ENCODE measurements around the gene PEAR1. TPM values are rescaled to one million over a fixed set of nuclear protein-coding genes. Genes with fewer than 3 reads are reported as not detected.
A peak's percentile ranks its signal among the peaks of the same experiment; 100 is the strongest.

The PEAR1 gene
- total RNA-seq, 2 donors from 2014 or later, result 2.0 to 2.9 TPM

DNA sequence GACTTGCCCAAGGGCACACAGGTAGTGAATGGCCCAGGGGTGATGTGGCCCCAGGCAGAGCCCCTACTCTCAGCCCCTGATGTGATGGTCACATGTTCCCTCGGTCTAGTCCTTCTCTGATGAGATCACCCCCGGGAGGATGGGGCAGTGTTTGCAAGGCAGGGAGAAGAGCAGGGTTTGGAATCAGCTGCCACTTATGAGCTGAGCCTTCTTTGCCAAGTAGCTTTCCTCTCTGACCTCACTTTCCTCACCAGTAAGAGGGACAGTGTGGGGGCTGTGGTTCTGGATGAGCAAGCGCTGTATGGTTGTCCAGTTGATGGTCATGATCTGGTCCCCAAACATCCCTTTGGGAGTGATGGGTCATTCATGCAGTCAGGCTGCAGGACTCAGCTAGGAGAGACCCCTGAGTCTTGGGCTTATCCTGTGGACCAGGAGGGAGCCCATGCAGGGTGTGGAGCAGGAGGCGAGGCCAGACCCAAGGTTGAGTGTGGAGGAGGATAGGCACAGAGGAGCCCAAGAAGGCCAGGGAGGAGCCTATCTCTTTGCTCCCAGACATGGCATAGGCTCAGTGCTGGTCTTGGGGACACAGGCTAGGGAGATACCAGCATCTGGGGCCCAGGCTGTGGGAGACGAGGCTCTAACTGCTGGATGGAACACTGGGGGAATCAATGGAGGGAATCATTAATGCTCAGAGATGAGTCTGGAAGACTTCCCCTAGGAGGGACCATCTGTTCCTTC is 15.9 kb upstream of the PEAR1 start:
- no peak for ATAC-seq
- intact Hi-C loops (cut with DNase I, micrococcal nuclease), result no loop called here
- no peak for DNase-seq

DNA sequence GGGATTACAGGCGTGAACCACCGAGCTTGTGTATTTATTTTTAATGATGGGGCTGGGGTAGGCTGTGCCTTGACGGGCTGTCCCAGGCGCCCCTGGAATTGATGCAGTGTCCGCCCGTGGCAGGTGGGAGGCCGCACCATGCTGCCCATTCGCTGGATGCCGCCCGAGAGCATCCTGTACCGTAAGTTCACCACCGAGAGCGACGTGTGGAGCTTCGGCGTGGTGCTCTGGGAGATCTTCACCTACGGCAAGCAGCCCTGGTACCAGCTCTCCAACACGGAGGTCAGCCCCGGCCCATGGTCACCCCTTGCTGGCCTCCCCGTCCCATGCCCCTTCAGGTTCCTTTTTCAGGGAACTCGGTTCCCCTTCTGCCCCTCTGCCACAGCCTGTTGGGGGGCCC is 13.6 kb upstream of the PEAR1 start:
- intact Hi-C loops (cut with DNase I, micrococcal nuclease), result no loop called here
- ATAC-seq, result no peak
- DNase-seq, result no peak

DNA sequence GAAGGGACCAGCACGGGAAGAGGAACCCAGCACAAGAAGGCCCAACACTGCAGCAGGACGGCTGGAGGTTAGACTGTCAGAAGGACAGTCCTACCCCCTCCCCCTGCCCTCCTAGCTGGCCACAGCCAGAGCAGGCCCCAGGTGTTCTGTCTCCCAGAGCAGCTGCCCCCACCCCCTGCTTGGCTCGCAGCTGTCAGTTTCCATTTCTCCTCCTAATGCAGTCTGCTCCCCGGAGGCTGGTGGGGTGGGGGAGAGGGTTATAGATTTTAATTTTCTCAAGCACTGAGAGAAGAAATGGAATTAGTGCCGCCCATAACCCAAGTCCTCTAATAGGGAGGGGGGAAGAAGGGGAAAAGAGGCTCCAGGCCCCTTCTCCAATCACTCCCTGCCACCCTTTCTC is 13.0 kb upstream of the PEAR1 start:
- ATAC-seq (no peak), DNase-seq (no peak)
- intact Hi-C loops (cut with DNase I, micrococcal nuclease), result no loop called here

- DNase-seq, result no peak
- no peak for ATAC-seq
- intact Hi-C loops (cut with DNase I, micrococcal nuclease), result no loop called here
Measured at GRCh38 chr1:156881101-156881500, 12.4 kb upstream of the PEAR1 start.

GRCh38 chr1:156881663-156882062 is 11.9 kb upstream of the PEAR1 start:
- no peak for ATAC-seq
- no peak for DNase-seq
- intact Hi-C loops (cut with DNase I, micrococcal nuclease), result no loop called here

DNA sequence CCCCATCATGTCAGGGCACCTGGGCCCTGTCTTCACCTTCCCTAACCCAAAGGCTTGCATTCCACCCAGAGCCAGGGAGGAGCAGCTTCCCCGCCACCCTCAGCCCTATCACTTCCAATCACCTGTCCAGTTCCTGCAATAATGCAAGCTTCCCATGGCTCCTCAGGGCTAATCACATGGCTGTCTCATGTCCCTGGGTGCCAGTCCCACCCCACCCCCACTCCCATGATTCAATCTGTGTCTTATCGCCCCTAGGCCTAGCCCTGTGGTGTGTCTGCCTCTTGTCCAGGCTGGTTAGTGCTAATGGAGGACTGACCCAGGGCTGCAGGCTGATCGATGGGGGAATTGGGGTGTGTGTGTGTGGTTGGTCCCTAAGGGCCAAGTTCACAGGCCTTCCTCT is 11.0 kb upstream of the PEAR1 start:
- DNase-seq (no peak), ATAC-seq (no peak)
- intact Hi-C loops (cut with DNase I, micrococcal nuclease), result no loop called here

DNA sequence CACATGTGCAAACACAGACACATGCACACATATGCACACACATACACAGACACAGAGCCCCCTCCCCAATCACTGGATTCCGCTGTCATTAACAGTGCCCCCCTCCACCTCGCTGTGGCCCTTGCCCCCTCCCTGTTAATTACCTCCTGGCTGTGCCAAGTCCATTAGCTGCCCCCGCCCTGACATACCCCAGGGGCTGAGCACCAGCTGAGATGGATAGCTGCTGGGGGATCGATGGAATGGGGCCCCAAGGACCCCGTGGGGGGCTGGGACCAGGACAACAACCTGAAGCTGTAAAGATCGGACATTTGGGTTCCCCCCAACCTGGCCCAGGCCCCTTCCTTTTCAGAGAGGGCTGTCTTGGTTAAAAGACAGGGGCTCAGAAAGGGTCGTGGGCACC is 9.6 kb upstream of the PEAR1 start:
- intact Hi-C loops (cut with DNase I, micrococcal nuclease), result no loop called here
- DNase-seq (no peak), ATAC-seq (no peak)

- DNase-seq, result no peak
- no peak for ATAC-seq
- intact Hi-C loops (cut with DNase I, micrococcal nuclease), result no loop called here
Measured at GRCh38 chr1:156884560-156885184, 8.8 kb upstream of the PEAR1 start.

DNA sequence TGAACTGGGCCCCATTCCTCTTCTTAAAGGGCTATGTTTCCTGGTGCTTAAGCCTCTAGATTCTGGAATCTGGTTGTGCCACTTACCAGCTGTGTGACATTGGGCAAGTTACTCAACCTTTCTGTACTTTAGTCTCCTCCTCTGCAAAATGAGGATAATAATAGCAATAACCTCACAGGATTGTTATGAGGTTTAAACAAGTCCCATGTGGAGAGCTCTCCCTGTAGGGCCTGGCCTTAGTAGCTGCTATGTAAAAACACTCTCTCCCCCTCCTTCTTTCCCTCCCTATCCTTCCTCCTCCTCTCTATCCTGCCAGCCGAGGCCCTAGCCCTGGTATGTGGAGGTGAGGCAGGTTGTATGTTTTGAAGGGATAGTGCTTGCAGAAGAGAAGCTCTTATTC is 8.2 kb upstream of the PEAR1 start:
- DNase-seq (no peak), ATAC-seq (no peak)
- intact Hi-C loops (cut with DNase I, micrococcal nuclease), result no loop called here

DNA sequence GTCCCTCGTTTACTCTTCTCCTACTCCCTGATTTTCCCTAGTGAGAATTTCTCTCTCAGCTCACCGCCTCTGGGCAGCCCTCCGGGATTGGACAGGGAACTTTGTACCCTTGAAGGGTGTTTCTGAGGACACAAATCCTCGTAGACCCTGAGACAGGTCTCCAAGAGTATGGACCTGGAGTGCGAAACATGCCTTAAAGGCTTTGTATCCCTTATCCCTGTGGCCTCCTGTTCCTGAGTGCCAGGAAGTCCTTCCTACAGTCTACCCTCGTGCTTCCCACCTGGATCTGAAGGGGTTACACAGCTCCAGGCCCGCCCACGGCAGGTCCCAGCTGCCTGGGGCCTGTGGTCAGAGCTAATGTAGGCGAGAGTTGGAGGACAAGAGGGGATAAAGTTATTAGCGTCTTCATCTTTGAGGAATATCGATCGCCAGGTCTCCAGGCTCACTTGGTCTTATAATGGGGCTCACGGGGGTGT is 7.6 kb upstream of the PEAR1 start:
- intact Hi-C loops (cut with DNase I, micrococcal nuclease), result no loop called here
- DNase-seq (no peak), ATAC-seq (no peak)

GRCh38 chr1:156886583-156887281 is 6.8 kb upstream of the PEAR1 start:
- ATAC-seq (no peak), DNase-seq (no peak)
- intact Hi-C loops (cut with DNase I, micrococcal nuclease), result no loop called here

DNA sequence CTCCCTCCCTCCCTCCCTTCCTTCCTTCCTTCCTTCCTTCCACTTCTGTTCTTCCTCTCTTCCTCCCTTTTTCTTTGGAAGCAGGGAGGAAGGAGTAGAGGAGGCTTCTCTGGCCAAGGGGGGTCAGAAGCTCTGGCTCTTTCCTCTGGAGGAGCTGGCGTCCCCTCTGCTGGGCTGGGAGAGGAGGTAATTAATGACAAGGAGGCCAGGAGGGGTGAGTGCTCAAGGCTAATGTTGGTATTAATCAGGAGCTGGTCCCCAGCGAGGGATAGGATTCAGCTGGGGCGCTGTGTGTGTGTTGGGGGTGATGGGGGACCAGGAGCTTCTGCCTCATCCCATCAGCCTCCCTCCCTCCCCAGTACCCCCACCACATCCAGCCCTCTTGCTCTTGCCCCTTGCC is 6.2 kb upstream of the PEAR1 start:
- no peak for ATAC-seq
- no peak for DNase-seq
- intact Hi-C loops (cut with DNase I, micrococcal nuclease), result no loop called here

GRCh38 chr1:156887734-156888133 is 5.8 kb upstream of the PEAR1 start:
- DNase-seq, result no peak
- intact Hi-C loops (cut with DNase I, micrococcal nuclease), result no loop called here
- no peak for ATAC-seq

- peak; percentile 59 to 90 for DNase-seq
- intact Hi-C loops (cut with DNase I, micrococcal nuclease), result no loop called here
- peak; percentile 60 for ATAC-seq
Measured at GRCh38 chr1:156889802-156890580, 3.5 kb upstream of the PEAR1 start.

- intact Hi-C loops (cut with DNase I, micrococcal nuclease), result no loop called here
- ATAC-seq, result peak; percentile 97
Measured at GRCh38 chr1:156892190-156893047, 1.1 kb upstream of the PEAR1 start.

DNA sequence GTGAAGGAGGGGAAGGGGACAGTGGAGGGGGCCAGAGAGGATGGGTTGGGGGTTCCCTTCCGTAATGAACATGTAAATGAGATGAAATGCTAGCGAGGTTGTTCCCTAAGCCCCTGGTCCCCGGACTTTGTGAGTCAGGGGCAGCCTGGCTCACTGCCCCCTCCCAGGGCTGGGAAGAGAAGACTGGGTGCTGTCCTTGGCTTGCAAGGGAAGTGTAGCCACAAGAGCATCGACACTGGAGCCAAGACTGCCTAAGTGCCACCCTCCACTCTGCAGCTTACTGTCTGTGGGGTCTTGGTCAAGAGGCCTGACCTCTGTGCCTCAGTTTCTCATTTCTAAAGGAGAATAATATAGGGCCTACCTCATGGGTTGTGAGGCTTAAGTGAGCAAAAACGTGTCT is 483 bp downstream of the PEAR1 start:
- intact Hi-C loops (cut with DNase I, micrococcal nuclease), result no loop called here
- ATAC-seq, result no peak
- no peak for DNase-seq

More at GRCh38 chr1:156892190-156893047, 1.1 kb upstream of the PEAR1 start:
- peak; percentile 89 to 95 for DNase-seq

DNA sequence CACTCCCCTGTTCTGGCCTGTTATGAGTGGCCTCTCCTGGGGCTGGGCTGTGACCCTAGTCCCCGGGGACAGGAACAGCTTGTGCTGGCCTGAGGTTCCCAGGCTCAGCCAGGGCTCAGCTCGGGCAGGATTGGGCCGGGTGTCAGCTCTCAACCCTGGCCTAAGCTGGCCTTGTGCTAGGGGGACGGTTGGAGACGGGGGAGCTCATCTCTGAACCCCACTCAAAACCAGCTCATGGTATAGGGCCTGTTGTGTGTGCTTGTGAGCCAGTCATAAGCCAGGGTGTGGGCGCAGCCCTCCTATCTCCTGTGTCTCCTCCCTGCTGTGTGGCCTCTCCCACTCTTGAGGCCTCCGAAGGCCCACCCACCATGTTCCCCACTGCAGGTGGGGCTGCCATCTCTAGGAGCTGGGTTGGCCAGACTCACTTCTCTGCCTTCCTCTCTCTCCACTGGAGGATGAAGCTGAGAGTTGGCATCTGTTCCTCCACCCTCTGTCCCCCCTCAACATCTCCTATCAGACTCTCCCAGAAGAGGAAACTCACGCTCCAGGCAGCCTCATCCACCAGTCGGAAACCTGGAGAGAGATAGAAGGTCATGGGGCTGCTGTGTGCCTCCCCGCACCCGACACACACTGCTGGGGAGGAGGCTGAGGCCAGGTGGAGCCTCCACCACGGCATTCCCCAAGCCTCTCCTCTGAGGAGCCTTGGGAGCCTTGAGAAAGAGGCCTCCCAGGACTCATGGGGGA is 1.4 kb downstream of the PEAR1 start:
- intact Hi-C loops (cut with DNase I, micrococcal nuclease), result no loop called here
- no peak for ATAC-seq
- DNase-seq, result no peak

- DNase-seq, result no peak
- no peak for ATAC-seq
- intact Hi-C loops (cut with DNase I, micrococcal nuclease), result no loop called here
Measured at GRCh38 chr1:156895455-156895812, 1.9 kb downstream of the PEAR1 start.

Measured in left colon (tissue), 2 donors.